IPS DF 4.7 (cell line): ENCODE results near the gene IFT43.

Experiments used
- DNase-seq: peaks from one replicate; pipeline ENCODE4 v3.0.0-alpha.2; 2013; ENCODE audit warnings: low spot score; ENCODE audit errors: extremely low read depth

IFT43 gene

DNA sequence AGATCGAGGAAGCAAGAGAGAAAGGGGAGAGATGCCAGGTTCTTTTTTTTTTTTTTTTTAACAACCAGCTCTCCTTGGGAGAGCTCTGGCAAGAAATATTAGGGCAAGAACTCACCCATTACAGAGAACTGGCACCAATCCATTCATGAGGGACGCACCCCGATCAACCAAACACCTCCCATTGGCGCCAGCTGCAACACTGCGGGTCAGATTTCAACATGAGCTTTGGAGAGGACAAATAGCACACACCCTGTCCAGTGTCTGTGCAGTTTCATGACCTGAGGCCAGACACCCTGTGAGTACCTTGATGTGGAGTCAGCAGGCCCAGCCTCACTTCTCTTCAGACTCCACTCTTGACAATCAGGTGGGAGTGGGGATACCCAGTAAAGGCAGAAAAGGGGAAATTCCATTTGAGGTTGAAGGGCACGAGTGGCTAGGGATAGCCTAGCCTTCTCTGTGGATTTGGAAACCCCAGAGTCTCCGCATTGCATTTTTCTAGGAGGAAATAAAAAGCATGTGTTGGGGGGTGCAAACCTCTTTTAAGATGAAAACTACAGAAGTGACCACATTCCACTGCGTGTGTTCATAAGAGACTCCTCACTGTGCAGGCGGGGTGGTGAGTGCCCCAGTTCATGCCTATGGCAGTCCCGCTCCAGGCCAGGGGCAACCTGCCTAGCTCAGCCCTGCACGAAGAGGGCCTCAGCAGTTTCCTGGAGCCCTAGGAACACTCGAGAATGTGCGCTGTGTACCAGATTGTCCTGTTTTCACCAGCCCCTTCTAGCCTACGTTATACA lies 123.7 kb downstream of the IFT43 start:
- DNase-seq: no peak

DNA sequence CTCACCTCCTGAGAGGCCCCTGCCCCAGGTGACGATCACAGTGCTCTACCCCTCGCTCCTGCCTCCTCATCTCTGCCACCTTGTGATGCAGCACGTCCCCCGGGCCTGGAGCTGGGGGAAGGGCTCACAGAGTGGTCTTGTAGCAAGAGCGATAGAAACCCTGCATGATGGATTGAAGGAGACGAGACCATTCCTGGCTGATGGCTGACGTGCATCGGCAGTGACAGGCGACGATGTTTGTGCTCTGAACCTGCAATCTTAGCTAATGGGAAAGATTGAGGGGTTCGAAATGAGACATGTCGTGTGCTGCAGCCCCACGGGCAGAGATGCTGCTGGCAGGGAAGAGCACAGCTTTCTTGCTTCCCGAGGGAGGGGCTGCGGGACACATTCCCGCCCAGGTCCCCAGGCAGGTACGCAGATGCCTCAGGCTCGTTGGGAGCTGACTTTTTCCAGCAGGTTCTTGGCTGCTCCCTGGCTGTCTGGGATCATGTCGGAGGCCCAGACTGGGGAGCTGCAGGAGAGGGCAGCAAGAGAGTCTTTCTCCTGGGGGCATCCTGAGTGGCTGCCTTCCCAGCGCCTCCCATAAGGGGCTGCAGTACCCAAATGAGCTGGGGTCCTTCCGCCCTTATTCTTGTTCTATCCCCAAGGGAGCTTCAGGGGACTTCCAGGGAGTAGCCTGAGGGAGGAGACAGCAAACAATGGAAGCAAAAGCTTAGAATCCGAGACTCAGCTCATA lies 127.5 kb downstream of the IFT43 start:
- DNase-seq: no peak

DNA sequence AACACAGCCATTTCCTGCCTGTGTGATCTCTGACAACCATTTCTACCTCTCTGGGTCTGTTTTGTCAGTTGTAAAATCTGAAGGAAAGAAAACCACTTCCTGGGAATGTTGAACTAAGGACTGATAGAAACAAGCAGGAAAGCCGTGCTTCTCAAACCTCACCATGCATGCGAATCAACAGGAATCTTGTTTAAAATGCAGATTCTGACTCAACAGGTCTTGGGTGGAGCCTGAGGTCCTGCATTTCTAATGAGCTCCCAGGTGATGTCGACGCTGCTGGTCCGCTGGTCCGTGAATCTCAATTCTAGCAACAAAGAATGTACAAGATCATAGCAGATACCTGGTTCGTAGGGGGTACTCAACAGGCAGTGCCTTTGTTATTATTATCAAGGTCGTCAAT lies 128.1 kb downstream of the IFT43 start:
- no peak for DNase-seq

DNA sequence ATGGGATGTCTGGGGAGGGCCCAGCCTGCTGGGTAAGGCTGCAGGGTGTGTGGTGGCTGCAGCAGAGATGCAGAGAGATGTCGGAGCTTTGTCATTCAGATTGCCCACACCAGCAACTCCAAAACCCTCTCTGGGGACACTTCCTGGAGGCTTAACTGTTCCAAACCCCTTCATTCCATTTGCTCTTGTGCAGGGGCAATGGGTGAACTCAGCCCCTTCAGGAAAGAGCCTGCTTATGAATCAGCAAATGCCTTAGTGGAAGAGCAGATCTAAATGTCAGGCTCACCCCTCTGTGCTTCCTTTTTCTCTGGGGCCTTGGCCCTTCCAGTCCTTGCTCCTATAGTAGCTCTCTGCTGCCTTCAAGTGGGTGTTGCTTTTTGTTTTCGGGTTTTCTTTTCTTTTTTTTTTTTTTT lies 129.5 kb downstream of the IFT43 start:
- DNase-seq: no peak

DNA sequence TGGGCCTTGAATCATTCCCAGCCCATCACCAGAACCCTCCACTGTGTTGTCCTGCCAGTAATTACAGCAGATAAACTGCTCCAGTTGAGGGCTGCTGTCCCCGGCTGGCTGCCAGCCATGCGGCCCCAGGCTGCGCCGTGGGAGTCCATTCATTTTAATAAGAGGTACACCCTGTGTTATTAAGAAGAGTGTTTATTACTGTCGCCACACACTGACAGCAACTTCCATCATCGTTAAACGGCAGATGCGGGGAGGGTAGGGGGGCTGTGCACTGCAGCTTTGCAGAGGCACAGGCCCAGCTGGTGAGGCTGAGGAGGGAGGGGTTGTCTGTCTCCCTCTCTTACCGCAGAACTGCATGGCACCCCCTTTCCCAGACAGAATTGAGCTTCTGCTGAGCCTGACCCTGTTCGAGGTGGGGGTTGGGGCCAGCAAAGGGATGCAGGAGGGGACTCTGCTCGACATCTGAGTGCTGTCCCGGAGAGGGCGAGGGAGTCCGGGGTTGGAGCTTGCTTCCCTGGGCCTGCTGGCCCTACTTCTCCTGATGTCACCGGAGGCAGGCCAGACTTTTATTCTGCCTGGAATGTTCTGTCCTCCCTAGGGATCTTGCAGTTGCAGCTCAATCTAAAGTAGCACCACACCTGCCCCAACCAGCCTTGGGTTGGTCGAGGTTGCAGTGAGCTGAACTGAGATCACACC lies 132.4 kb downstream of the IFT43 start:
- no peak for DNase-seq

DNA sequence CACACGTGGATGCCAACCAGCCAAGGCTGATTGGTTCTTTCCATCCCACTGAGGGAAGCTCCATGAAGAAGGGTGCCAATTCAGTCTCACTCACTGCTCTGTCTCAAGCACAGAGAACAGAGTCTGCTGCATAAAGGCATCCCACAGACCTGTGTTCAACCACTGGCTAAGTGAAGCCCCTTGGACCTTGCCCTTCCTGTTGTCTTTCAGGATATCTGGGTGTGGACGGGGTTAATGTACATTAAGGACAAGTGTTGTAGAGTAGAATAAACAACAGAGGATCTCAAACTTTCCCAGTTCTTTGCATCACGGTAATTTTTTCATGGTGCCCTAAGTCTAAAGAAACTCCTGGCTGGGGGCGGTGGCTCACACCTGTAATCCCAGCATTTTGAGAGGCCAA lies 133.0 kb downstream of the IFT43 start:
- DNase-seq: no peak

DNA sequence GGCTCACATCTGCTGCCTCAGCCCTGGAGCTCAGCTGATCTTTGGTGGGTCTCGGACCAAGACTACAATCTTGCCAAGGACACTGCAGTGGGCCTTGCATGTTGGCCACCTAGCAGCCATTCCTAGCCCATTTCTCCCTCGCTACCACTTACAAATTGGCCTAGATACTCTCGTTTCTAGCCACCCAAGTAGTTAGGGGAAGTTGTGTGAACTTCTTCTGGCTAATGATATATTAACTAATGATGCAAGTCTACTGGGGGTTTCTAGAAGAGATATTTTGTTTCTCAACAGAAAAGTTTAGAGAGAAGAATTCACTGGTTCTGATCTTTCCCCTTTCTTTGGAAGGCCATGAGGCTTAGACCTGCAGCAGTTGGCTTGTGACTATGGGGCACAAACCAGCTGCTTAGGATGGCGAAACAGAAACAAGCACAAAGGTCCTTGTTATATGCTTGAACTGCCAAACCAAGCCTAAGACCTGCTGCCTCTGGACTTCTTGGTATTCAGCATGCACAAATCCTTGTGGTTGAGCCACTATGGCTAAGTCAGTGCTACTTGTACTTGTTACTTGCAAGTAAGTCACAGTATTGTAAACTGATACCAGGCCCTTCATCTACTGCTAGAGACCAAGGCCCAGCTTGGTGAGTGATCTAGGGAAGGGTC lies 135.7 kb downstream of the IFT43 start:
- no peak for DNase-seq

DNA sequence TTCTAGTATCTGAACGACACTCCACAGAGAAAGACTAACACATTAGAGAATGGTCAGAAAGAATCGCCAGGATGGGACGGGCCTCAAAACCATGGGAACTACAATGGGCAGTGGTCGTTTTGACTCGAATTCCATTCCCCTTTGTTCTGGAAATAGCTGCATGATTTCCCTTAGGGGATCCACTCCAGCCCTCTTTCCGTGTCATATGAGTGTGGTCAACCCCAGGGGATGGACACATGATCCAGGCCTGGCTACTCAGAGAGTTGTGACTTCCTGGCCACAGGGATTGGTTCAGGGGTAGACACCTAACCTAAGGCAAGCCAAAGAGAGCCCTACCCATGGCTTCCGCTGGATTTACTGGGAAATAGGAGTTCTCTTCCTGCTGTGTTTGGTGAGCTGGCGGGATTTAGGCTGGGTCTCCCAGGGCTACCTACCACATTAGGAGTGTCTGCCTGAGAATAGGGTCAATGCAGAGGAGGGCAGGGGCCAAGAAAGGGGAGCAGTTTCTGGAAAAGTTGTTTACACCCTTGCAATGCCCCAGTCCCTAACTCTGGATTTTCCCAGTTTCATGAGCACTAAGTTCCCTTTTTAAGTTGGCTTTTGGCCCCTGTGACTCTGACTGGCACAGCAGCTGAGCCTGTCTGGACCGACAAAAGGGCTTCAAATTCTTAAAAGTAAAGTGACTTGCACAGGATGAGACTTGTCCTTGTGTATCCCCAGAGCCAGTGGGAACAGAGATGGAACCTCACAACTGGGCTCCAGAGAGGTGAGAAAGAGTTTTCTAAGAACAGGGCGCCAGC lies 138.1 kb downstream of the IFT43 start:
- DNase-seq: no peak

DNA sequence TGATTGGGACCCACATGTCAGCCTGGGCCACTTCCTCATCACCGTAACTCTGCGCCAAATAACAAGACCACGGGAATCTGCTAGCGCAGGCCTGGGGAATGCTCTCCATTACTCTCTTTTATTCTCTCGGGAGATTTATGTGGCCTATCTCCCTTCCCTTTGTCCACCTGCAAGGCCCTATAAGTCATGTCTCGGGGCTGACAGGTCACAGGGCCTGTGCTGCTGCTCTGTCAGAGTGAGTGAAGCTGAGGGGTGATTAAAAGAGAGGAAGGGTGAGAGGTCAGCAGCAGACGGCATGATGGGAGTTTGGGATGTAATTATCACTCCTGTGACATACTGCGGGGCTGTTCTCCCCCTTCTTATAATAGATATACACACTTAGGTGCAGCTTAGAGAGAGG lies 139.9 kb downstream of the IFT43 start:
- DNase-seq: no peak

DNA sequence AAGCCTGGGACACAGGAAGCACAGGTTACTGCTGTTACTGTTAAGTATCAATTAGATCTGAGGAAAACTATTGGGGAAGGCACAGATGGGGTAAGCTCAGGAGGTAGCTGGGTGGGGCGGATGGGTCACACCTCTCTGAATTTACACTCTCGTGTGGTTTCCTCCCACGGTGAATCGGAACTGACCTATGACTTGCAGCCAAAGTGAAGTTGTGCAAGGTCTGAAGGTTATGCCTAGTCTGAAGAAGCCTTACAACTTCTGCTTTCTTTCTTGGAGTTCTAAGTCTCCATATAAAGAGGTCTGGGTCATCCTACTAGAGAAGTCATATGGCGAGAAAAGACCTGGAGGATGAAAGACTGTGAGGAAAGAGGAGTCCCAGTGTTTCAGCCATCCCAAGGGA lies 140.5 kb downstream of the IFT43 start:
- DNase-seq: no peak

DNA sequence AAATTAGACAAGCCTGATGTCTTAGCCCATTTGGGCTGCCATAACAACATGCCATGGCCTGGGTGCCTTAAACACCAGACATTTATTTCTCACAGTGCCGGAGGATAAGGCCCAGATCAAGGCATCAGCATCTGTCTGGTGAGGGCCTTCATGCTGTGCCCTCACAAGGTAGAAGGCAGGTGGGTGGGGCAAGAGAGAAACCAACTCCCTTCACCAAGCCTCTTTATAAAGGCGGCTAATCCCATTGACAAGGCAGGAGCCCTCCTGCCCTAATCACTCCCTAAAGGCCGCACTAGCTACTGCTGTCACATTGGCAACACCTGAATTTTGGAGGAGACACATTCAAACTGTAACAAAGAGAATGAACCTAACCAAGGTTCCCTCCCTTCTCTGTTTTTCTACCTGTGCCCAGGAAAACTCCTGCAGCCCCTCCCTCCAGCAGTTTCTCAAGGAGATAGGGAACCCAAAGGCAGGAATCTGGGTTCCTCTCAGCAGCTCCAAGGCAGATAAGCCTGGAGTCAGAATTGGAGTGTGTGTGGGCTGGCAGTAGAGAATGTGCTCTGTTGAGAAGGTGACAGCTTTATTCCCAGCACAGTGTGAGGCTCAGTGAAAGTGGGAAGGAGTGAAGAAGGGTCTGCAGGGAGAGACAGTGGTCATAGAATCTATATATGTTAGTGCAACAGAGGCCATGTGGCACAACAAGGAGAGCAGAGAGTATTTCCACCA lies 144.5 kb downstream of the IFT43 start:
- no peak for DNase-seq

DNA sequence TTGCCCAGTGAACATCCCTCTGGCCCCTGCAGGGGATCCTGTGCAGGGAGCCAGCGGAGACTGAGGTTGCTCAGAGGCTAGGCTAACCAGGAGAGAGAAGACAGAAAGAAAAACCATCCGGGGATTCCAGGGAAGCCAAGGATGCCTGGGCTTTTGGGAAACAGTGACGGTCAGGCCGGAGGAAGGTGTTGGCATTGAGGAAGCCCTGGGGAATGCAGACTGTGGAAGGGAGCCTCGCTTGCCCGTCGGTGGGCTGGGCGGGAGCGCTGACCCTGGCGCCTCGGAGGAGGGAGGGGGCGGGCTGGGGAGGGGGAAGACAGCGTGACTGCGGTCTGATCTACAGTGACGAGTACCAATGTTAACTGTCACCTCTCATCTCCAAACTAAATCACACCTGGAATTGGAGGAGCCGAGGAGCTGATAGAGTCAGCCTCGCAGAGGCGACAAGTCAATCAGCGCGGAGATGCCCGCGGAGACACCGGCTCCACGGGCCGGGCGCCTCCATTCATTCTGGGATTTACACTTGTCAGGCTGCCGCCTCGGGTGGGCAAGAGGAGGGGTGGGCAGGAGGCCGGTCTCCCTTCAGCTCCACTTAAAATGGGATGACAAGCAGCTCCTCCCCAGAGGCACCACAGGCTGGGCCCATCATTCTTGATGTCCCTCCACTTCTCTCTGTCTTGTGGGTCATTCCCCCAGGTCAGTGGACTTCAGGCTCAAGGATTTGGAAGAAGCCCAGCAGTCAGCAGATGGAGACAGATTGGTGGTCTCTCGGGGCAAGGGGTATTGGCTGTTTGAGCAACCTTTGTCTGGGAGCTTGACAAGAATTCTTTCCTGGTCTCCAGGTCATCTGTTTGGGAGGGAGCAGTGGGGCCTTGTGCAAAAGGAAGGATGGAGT lies 145.8 kb downstream of the IFT43 start:
- DNase-seq: no peak

DNA sequence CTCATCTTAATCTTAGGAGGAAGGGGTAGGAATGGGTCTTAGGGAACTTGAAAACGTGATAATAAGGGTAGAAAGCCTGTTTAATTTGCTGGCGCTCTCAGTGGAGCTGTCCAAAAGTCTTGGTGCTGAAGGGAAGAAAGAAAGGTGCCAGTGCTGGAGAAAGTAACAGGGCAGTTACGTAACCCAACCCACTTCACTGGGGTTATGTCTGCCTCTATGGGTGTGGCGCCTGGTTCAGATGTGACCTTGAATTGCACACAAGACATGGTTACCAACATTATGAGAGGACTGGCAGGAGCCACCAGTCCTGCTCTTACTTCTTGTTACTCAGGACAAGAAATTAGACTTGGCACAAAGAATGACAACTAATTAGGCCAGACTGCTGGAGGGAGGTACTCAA lies 147.5 kb downstream of the IFT43 start:
- no peak for DNase-seq
